Measurements from ENCODE around the gene NEFH.
"Not testable (repeated sequence)": the region's sequence is repeated elsewhere in the genome, so short reads cannot be mapped to it uniquely, and the experiment has no call there.

NEFH gene

GRCh38 chr22:29464581-29464980, 15.4 kb upstream of the NEFH start:
- no peak for DNase-seq (ENCODE audit: low read depth)

GRCh38 chr22:29469755-29470154, 10.3 kb upstream of the NEFH start:
- DNase-seq (ENCODE audit: low read depth) = no peak

GRCh38 chr22:29470159-29470855, 9.7 kb upstream of the NEFH start:
- DNase-seq (ENCODE audit: low read depth) = peak; percentile 42

GRCh38 chr22:29473001-29473400, 7.0 kb upstream of the NEFH start:
- no peak for DNase-seq (ENCODE audit: low read depth)

GRCh38 chr22:29475550-29475949, 4.5 kb upstream of the NEFH start:
- no peak for DNase-seq (ENCODE audit: low read depth)

- DNase-seq (ENCODE audit: low read depth) = no peak
These were observed 3.9 kb upstream of the NEFH start for GRCh38 chr22:29476116-29476515.

GRCh38 chr22:29477723-29478318, 2.2 kb upstream of the NEFH start:
- no peak for DNase-seq (ENCODE audit: low read depth)

- no peak for DNase-seq (ENCODE audit: low read depth)
These were observed 1.4 kb upstream of the NEFH start for GRCh38 chr22:29478326-29479276.

GRCh38 chr22:29480262-29480511, 169 bp downstream of the NEFH start:
- DNase-seq (ENCODE audit: low read depth) = no peak

- DNase-seq (ENCODE audit: low read depth) = no peak
These were observed 670 bp downstream of the NEFH start for GRCh38 chr22:29480512-29481264.

GRCh38 chr22:29481265-29482000, 1.4 kb downstream of the NEFH start:
- no peak for DNase-seq (ENCODE audit: low read depth)

GRCh38 chr22:29482253-29482652, 2.2 kb downstream of the NEFH start:
- no peak for DNase-seq (ENCODE audit: low read depth)

GRCh38 chr22:29482726-29483125, 2.7 kb downstream of the NEFH start:
- no peak for DNase-seq (ENCODE audit: low read depth)

- no peak for DNase-seq (ENCODE audit: low read depth)
These were observed 3.2 kb downstream of the NEFH start for GRCh38 chr22:29483254-29483653.

- no peak for DNase-seq (ENCODE audit: low read depth)
These were observed 4.6 kb downstream of the NEFH start for GRCh38 chr22:29484642-29485041.

- DNase-seq (ENCODE audit: low read depth) = no peak
These were observed 5.4 kb downstream of the NEFH start for GRCh38 chr22:29485448-29485847.

- DNase-seq (ENCODE audit: low read depth) = no peak
These were observed 7.5 kb downstream of the NEFH start for GRCh38 chr22:29487426-29487986.

- DNase-seq (ENCODE audit: low read depth) = not testable (repeated sequence)
These were observed 9.2 kb downstream of the NEFH start for GRCh38 chr22:29489127-29489780.

- no peak for DNase-seq (ENCODE audit: low read depth)
These were observed 11.0 kb downstream of the NEFH start for GRCh38 chr22:29491012-29491411.

- DNase-seq (ENCODE audit: low read depth) = no peak
These were observed 13.6 kb downstream of the NEFH start for GRCh38 chr22:29493636-29494035.

GRCh38 chr22:29499852-29500251, 19.8 kb downstream of the NEFH start:
- no peak for DNase-seq (ENCODE audit: low read depth)

Measured in T follicular helper cell (primary cell).